GM18870 (cell line): ENCODE measurements around the gene TMEM127.
"Not testable (repeated sequence)": the region's sequence is repeated elsewhere in the genome, so short reads cannot be mapped to it uniquely, and the experiment has no call there.

Experiments
- ATAC-seq: cut with Tn5 transposase; IDR thresholded peaks from one replicate; pipeline ENCODE4 v1.9.1; 2021; ENCODE audit warnings: moderate library complexity; ENCODE audit not compliant: unreplicated experiment

Gene TMEM127

GRCh38 chr2:96264656-96265348 lies 995 bp downstream of the TMEM127 start:
- no peak for ATAC-seq

- no peak for ATAC-seq
Measured at GRCh38 chr2:96264086-96264485, 1.7 kb downstream of the TMEM127 start.

GRCh38 chr2:96262306-96262705 lies 3.5 kb downstream of the TMEM127 start:
- ATAC-seq, result no peak

GRCh38 chr2:96261328-96262003 lies 4.3 kb downstream of the TMEM127 start:
- ATAC-seq, result no peak

- ATAC-seq, result no peak
Measured at GRCh38 chr2:96260387-96261260, 5.2 kb downstream of the TMEM127 start.

- ATAC-seq, result no peak
Measured at GRCh38 chr2:96259497-96259921, 6.3 kb downstream of the TMEM127 start.

GRCh38 chr2:96258166-96259022 lies 7.4 kb downstream of the TMEM127 start:
- ATAC-seq, result no peak

GRCh38 chr2:96257744-96258143 lies 8.1 kb downstream of the TMEM127 start:
- not testable (repeated sequence) for ATAC-seq

GRCh38 chr2:96256611-96257113 lies 9.1 kb downstream of the TMEM127 start:
- no peak for ATAC-seq

- no peak for ATAC-seq
Measured at GRCh38 chr2:96254571-96254970, 11.2 kb downstream of the TMEM127 start.

GRCh38 chr2:96253006-96253405 lies 12.8 kb downstream of the TMEM127 start:
- ATAC-seq, result no peak

- ATAC-seq, result no peak
Measured at GRCh38 chr2:96252526-96252925, 13.3 kb downstream of the TMEM127 start.

GRCh38 chr2:96251721-96252292 lies 14.0 kb downstream of the TMEM127 start:
- no peak for ATAC-seq

GRCh38 chr2:96250188-96250587 lies 15.6 kb downstream of the TMEM127 start:
- ATAC-seq, result no peak

- ATAC-seq, result no peak
Measured at GRCh38 chr2:96249654-96250053, 16.1 kb downstream of the TMEM127 start.

GRCh38 chr2:96248624-96249023 lies 17.2 kb downstream of the TMEM127 start:
- no peak for ATAC-seq

GRCh38 chr2:96247896-96248295 lies 17.9 kb downstream of the TMEM127 start:
- no peak for ATAC-seq

- ATAC-seq, result no peak
Measured at GRCh38 chr2:96247009-96247408, 18.8 kb downstream of the TMEM127 start.

GRCh38 chr2:96245609-96246390 lies 20.0 kb downstream of the TMEM127 start:
- no peak for ATAC-seq
